NB4 (cell line): Measurements from ENCODE around the gene FAM193A.
"Not testable (repeated sequence)": the region's sequence is repeated elsewhere in the genome, so short reads cannot be mapped to it uniquely, and the experiment has no call there.

Source experiments
- DNase-seq: peaks from one replicate; pipeline ENCODE4 v3.0.0; 2010; ENCODE audit warnings: low read depth
- H3K4me3 ChIP-seq: one replicate; pipeline ENCODE4 v1.5.1; 2011; ENCODE audit warnings: mild to moderate bottlenecking, low read depth, low read length, moderate library complexity
- CTCF ChIP-seq: IDR thresholded peaks from one replicate; pipeline ENCODE4 v1.5.1; 2012; ENCODE audit warnings: low read depth, low read length
- MAX ChIP-seq: IDR thresholded peaks from 2 replicates; pipeline ENCODE4 v1.6.1; 2011; ENCODE audit warnings: low read depth, low read length
- MYC ChIP-seq: IDR thresholded peaks from 2 replicates; pipeline ENCODE4 v1.6.1; 2011; ENCODE audit warnings: low read depth, low read length
- POLR2A ChIP-seq: IDR thresholded peaks from 2 replicates; pipeline ENCODE4 v1.6.1; 2011; ENCODE audit warnings: mild to moderate bottlenecking; ENCODE audit not compliant: insufficient read length; ENCODE audit errors: extremely low read depth

FAM193A gene

GRCh38 chr4:2765832-2766526 is 229.5 kb downstream of the FAM193A start:
- no peak for DNase-seq
- H3K4me3 ChIP-seq = no peak overlapping the region
- no peak for TF ChIP-seq MYC
- no peak for TF ChIP-seq POLR2A
- TF ChIP-seq CTCF = no peak
- no peak for TF ChIP-seq MAX

- H3K4me3 ChIP-seq = no peak overlapping the region
- no peak for TF ChIP-seq CTCF
- no peak for TF ChIP-seq MAX
- TF ChIP-seq MYC = no peak
- DNase-seq = no peak
These were observed 230.7 kb downstream of the FAM193A start for GRCh38 chr4:2767046-2767704.

GRCh38 chr4:2767705-2768074 is 231.2 kb downstream of the FAM193A start:
- no peak for DNase-seq

GRCh38 chr4:2768124-2768523 is 231.7 kb downstream of the FAM193A start:
- TF ChIP-seq MAX = no peak
- no peak overlapping the region for H3K4me3 ChIP-seq
- DNase-seq = no peak

More at GRCh38 chr4:2767705-2768074, 231.2 kb downstream of the FAM193A start:
- TF ChIP-seq MAX (no peak), MYC (no peak)
- no peak overlapping the region for H3K4me3 ChIP-seq

- H3K4me3 ChIP-seq = no peak overlapping the region
- TF ChIP-seq POLR2A (no peak), MYC (no peak), MAX (no peak), CTCF (no peak)
- no peak for DNase-seq
These were observed 232.5 kb downstream of the FAM193A start for GRCh38 chr4:2768921-2769336.

- peak; percentile 58 for DNase-seq
- peak overlapping the region; percentile 1 for H3K4me3 ChIP-seq
- TF ChIP-seq CTCF (no peak), MYC (no peak), MAX (no peak), POLR2A (no peak)
These were observed 234.8 kb downstream of the FAM193A start for GRCh38 chr4:2771264-2771663.

- DNase-seq, H3K4me3 ChIP-seq: not testable (repeated sequence)
These were observed 244.2 kb downstream of the FAM193A start for GRCh38 chr4:2780643-2781042.
